Suprapubic skin (tissue), 4 donors: ENCODE measurements around the gene GRM1.

Experiments
- CTCF ChIP-seq, 2 donors: fragments of 200-600 bp in 1 of 2; fragments of 450-650 bp in 1 of 2; sonication (generic) in 1 of 2; IDR thresholded peaks; one replicate each; pipeline ENCODE4 v1.5.1; 2016 to 2019; ENCODE audit warnings: antibody characterized with exemption in 2 of 2, mild to moderate bottlenecking in 1 of 2, moderate library complexity in 1 of 2
- POLR2A ChIP-seq, 2 donors: fragments of 450-650 bp; IDR thresholded peaks; one replicate each; pipeline ENCODE4 v1.6.1; 2017; ENCODE audit warnings: antibody characterized with exemption in 2 of 2, mild to moderate bottlenecking in 2 of 2, moderate library complexity in 2 of 2
- POLR2AphosphoS5 ChIP-seq, 3 donors: sonication (generic); formaldehyde crosslinking; IDR thresholded peaks; one replicate each; pipeline ENCODE4 v1.6.1; 2017; ENCODE audit warnings: antibody characterized with exemption in 3 of 3

GRCh38 chr6:146014233-146014632, 14.6 kb upstream of the GRM1 start:
- no peak for TF ChIP-seq POLR2A (IDR thresholded peaks at IDR 0.05)
- TF ChIP-seq CTCF (IDR thresholded peaks at IDR 0.05) = no peak
- TF ChIP-seq POLR2AphosphoS5 (IDR thresholded peaks at IDR 0.05) = no peak
